KOPT-K1 (cell line): Measurements from ENCODE around the gene HK3.
"Not testable (repeated sequence)": the region's sequence is repeated elsewhere in the genome, so short reads cannot be mapped to it uniquely, and the experiment has no call there.

ENCODE experiments used
- H3K27ac ChIP-seq: fragments of 200-600 bp; sonication (generic); 2 replicates; pipeline ENCODE4 v1.5.1; 2016; ENCODE audit warnings: antibody characterized with exemption, mild to moderate bottlenecking, low read depth, low read length; ENCODE audit not compliant: poor library complexity, severe bottlenecking
- H3K36me3 ChIP-seq: fragments of 200-600 bp; sonication (generic); 2 replicates; pipeline ENCODE4 v1.5.1; 2017; ENCODE audit warnings: antibody characterized with exemption, mild to moderate bottlenecking, low read length, moderate library complexity; ENCODE audit not compliant: insufficient read depth
- H3K9me3 ChIP-seq: fragments of 200-600 bp; sonication (generic); 2 replicates; pipeline ENCODE4 v1.5.1; 2017; ENCODE audit warnings: antibody characterized with exemption, low read length, mild to moderate bottlenecking; ENCODE audit not compliant: insufficient read depth, poor library complexity, severe bottlenecking

HK3 gene

DNA sequence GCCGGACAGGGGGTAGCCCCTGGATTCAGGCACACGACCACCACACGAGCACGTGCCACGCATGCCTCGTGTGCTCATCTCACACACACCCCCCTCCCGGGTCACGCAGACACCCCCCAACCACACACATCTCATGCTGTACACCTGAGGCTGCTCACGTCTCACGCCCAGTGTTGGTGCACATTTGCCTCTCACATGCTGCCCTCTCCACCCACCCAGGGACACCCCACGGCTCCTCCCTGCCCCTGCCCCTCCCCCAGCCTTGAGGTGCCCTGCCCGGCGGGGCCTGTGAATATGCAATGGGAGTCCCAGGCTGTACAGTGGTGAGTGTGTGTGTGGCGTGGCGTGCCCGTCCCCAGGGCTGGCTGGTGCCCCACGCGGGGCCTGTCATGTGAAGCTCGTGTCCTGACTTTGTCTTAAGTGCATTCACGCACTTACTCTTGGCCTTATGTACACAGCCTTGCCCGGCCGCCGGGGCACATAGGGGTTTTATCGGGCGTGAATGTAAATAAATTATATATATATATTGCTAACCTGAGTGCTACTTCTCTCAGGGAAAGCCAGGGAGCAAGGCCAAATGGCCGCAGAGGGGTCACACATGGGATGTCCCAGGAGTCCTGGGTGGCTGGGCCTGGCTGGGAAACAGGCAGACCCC lies 18.7 kb downstream of the HK3 start:
- no peak overlapping the region for H3K27ac ChIP-seq
- H3K9me3 ChIP-seq: no peaks in the 10 kb centered on the region
- no peaks in the 10 kb centered on the region for H3K36me3 ChIP-seq

DNA sequence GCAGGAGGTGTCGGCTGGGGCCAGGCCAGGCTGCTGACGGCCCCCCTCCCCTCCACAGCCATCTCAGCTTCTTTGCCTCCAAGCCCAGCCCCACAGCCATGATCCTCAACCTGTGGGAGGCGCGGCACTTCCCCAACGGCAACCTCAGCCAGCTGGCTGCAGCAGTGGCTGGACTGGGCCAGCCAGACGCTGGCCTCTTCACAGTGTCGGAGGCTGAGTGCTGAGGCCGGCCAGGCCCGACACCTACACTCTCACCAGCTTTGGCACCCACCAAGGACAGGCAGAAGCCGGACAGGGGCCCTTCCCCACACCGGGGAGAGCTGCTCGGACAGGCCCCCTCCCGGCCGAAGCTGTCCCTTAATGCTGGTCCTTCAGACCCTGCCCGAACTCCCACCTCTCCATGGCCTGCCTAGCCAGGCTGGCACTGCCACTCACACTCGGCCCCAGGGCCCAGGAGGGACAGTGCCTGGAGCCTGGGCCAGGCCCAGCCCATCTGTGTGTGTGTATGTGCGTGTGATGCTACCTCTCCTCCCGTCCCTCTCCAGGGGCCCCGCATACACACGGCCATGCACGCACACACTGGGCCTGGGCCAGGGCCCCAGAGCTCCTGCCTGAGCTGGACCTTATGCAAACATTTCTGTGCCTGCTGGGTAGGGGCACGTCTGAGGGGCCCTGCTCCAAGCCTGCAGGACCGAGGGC lies 19.3 kb downstream of the HK3 start:
- H3K27ac ChIP-seq: no peak overlapping the region
- no peaks in the 10 kb centered on the region for H3K36me3 ChIP-seq
- no peaks in the 10 kb centered on the region for H3K9me3 ChIP-seq

DNA sequence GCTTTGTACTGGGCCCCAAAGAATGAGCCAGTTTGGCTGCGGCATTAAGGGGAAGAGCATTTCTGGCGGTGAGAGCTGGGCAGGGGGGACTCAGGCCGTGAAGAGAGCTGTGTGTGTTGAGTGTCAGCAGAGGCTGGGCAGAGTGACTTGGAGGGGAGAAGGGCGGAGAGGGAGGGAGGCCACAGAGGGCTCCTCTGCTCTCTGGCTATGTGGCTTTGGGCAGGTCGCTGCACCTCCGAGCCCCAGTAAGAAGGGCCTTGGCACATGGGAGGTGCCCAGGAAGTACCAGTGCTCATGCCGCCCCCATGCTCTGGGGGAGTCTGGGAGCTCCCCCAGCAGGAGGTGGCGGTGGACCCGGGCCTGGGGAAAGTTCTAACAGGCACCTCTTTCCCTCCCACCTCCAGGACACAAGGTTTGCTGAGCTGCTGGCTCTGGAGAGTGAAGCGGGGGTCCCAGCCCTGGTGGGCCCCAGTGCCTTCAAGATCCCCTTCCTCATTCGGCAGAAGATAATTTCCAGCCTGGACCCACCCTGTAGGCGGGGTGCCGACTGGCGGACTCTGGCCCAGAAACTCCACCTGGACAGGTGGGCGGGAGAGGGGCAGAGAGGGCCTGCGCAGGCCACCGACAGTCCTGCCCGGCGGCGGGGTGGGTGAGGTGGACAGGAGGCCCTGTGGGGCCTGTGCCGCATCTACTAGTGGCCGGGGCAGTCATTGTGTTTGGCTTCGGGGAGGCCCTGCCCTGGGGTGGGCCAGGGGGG lies 20.1 kb downstream of the HK3 start:
- Histone ChIP-seq H3K27ac (no peak overlapping the region), H3K36me3 (no peaks in the 10 kb centered on the region), H3K9me3 (no peaks in the 10 kb centered on the region)

DNA sequence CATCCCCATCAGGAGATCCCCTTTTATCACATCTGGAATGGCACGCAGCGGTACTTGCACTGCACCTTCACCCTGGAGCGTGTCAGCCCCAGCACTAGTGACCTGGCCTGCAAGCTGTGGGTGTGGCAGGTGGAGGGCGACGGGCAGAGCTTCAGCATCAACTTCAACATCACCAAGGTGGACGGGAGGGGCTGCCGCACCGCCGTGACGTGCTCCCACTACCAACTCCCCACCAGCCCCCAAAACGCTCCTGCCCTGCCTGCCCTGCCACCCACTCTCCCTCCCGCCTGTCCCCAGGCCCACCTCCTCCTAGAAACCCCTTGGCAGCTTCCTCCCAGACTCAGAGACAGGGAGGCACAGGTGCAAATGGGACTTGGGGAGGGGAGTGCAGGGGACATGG lies 20.7 kb downstream of the HK3 start:
- Histone ChIP-seq H3K36me3 (no peaks in the 10 kb centered on the region), H3K9me3 (no peaks in the 10 kb centered on the region), H3K27ac (no peak overlapping the region)

DNA sequence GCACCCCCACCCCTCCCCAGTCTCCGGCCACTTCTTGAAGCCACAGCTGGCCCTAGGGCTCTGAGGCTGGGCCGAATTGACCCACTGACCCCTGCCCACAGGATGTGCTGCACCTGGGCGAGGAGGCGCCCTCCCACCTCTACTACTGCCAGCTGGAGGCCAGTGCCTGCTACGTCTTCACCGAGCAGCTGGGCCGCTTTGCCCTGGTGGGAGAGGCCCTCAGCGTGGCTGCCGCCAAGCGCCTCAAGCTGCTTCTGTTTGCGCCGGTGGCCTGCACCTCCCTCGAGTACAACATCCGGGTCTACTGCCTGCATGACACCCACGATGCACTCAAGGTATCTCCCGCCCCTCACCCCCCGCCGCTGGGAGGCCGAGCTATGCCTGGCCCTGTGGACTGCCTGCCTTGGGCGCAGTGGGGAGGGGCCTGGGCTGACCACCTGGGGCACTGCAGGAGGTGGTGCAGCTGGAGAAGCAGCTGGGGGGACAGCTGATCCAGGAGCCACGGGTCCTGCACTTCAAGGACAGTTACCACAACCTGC lies 21.3 kb downstream of the HK3 start:
- no peaks in the 10 kb centered on the region for H3K36me3 ChIP-seq
- no peak overlapping the region for H3K27ac ChIP-seq
- peaks cover 4% of the 10 kb centered on the region for H3K9me3 ChIP-seq

DNA sequence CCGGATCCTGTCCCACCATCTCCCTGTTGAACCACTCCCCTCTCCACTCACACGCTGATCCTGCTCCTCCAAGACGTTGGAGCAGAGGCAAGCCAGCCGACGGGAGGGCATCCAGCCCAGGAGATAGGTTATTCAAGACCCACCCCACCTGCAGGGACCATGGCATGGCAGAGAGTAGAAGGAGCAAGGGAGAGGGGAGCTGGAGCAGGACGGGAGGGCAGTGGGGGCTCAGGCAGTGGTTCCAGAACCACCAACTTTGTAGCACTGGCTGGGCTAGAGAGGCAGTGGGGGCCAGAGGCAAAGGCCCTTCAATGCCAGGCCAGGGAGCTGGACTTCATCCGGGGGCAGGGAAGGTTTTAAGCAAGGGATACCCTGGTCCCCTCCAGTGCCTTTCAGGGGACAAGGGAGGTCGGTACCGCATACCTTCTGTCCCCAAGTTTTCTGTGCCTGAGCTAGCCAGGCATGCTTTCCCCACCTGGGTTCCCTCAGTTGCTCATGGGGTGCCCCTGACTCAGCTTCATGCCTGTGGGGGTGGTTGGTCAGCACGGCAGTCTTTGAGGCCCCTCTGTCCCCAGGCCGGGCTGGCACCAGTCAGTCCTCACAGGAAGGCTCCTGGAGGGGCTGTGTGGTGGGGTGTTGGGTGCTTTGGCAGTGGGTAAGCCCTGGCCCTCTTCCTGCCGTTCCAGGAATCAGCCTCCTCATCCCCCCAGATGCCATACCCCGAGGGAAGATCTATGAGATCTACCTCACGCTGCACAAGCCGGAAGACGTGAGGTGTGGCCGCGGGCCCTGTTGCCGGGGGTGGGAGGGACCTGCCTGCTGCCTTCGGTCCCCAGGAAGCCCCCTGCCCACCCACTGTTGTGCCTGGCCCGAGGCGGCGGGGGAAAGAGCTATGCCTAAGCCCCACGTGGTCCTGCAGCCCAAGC lies 22.4 kb downstream of the HK3 start:
- Histone ChIP-seq H3K27ac (no peak overlapping the region), H3K36me3 (no peaks in the 10 kb centered on the region), H3K9me3 (peaks cover 4% of the 10 kb centered on the region)

DNA sequence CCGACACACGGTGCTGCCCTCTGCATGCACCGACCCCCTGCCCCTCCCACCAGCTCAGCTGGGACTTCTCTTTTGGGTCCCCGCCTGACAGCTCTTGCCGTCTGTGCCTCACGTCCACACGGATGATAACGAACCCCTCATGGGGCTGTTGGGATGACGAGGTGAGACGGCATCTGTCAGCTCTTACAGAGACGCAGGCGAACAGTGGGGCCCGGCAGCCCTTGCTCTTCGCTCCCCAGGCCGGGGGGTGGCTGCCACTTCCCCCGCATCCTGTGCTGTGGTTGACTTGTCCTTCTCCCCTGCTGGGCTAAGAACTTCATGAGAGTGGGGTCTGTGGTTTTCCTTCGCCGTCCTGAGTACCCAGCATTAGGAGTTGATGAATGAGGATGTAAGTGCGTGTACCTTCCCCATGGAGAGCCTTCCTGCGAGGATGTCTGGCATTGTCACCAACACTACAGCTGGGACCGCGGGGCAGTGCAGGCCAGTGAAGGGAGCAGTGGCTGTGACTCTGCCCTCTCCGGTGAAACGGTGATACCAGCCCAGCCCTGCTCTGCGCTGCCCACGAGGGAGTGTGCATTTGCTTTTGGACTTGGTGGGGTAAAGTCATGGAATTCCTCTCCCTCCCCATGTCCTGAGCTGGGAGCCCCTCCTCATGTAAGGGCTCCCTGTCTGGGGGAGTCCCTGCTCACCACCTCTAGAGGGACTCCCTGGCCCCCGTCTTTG lies 23.2 kb downstream of the HK3 start:
- no peaks in the 10 kb centered on the region for H3K36me3 ChIP-seq
- peaks cover 4% of the 10 kb centered on the region for H3K9me3 ChIP-seq
- no peak overlapping the region for H3K27ac ChIP-seq

DNA sequence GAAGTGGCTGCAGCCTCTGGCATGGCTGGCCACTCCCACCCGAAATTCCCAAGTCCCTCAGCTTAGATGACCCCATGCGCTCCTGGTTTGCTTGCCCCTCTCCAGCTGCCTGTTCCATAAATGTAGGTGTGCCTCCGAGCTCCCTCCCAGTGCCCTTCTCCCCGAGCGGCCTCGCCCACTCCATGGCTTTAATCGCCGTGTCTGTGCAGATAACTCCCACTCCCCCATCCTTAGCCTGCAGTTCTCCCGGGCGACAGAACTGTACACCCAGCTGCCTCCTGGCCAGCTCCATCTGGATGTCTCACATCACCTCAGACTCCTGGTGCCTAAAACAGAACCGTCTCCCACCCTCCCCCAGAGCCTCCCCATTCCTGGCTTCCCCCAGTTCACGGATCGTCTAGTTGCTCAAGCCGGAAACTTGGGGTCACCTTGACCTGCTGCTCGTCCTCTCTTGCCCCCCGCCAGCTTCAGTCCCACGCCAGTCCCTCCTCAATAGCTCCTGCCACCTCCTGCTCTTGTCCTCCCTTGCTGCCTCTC lies 24.1 kb downstream of the HK3 start:
- peaks cover 4% of the 10 kb centered on the region for H3K9me3 ChIP-seq
- H3K27ac ChIP-seq: no peak overlapping the region
- H3K36me3 ChIP-seq: no peaks in the 10 kb centered on the region

DNA sequence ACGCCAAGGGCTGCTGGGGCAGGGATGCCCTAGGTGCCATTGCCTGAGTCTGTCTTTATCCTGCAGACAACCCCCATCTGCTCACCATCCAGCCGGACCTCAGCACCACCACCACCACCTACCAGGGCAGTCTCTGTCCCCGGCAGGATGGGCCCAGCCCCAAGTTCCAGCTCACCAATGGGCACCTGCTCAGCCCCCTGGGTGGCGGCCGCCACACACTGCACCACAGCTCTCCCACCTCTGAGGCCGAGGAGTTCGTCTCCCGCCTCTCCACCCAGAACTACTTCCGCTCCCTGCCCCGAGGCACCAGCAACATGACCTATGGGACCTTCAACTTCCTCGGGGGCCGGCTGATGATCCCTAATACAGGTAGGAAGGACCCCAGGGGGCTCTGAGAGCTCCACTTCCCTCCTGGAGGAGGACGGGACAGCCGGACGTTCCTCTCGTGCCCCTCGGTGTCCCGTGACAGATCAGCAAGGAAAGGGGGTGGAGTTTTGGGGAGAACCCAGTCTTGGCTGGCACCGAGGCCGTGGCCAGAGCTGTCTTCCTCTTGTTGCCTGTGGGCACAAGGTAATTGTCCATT lies 24.9 kb downstream of the HK3 start:
- H3K27ac ChIP-seq: no peak overlapping the region
- no peaks in the 10 kb centered on the region for H3K36me3 ChIP-seq
- peaks cover 4% of the 10 kb centered on the region for H3K9me3 ChIP-seq

DNA sequence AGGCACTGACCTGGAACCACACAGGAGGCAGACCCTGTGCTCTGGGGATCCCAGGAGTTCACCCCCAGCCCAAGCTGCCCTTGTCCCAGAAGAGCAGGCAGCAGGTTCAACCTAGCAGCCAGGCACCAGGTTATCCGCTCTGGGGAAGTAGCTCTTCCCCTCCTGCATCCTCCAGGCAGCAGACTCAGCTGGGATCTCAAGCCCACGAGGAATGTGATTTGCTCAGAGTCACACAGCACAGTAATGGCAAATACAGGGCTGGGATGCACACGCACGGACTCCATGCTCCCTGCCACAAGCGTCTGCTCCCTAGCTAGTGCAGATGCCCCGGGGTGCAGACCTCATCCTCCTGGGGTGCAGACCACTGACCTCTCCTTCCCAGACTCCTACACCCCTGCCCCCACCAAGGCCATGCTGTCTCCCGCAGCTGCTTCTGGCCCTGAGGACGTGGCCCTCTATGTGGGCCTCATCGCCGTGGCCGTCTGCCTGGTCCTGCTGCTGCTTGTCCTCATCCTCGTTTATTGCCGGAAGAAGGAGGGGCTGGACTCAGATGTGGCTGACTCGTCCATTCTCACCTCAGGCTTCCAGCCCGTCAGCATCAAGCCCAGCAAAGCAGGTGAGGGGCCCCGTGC lies 25.5 kb downstream of the HK3 start:
- Histone ChIP-seq H3K27ac (no peak overlapping the region), H3K36me3 (no peaks in the 10 kb centered on the region), H3K9me3 (peaks cover 4% of the 10 kb centered on the region)

DNA sequence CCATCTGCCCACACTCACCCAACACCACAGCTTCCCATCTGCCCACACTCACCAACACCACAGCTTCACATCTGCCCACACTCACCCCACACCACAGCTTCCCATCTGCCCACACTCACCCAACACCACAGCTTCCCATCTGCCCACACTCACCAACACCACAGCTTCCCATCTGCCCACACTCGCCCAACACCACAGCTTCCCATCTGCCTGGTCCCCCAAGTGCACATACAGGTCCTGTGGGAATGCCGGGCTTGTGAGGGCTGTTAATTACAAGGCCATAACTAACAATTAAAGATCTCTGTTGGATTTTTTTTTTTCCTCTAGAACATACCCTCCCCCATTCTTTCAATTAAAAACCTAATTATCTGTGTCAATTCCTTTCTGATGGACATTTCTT lies 26.1 kb downstream of the HK3 start:
- not testable (repeated sequence) for H3K36me3 ChIP-seq, H3K9me3 ChIP-seq, H3K27ac ChIP-seq

DNA sequence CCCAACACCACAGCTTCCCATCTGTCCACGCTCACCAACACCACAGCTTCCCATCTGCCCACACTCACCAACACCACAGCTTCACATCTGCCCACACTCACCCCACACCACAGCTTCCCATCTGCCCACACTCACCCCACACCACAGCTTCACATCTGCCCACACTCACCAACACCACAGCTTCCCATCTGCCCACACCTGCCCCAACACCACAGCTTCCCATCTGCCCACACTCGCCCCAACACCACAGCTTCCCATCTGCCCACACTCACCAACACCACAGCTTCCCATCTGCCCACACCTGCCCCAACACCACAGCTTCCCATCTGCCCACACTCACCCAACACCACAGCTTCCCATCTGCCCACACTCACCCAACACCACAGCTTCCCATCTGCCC lies 26.6 kb downstream of the HK3 start:
- not testable (repeated sequence) for H3K36me3 ChIP-seq, H3K27ac ChIP-seq, H3K9me3 ChIP-seq

DNA sequence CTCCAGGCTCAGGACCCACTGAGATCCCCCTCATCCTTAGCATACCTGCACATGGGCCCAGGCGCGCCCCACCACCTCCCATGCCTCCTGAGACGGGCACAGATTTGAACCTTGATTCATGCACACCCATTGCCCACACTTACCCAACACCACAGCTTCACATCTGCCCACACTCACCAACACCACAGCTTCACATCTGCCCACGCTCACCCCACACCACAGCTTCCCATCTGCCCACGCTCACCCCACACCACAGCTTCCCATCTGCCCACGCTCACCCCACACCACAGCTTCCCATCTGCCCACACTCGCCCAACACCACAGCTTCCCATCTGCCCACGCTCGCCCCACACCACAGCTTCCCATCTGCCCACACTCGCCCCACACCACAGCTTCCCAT lies 28.5 kb downstream of the HK3 start:
- not testable (repeated sequence) for H3K27ac ChIP-seq, H3K9me3 ChIP-seq, H3K36me3 ChIP-seq
